H9 (cell line): Measurements from ENCODE around the gene SC5D. TPM values are rescaled to one million over a fixed set of nuclear protein-coding genes. Genes with fewer than 3 reads are reported as not detected.

Source experiments
- DNase-seq: peaks from one replicate; pipeline ENCODE4 v3.0.0-alpha.2; 2017
- H2AFZ ChIP-seq: one replicate; pipeline ENCODE4 v1.6.1; 2013; ENCODE audit warnings: mild to moderate bottlenecking, low read length, control low read depth, moderate library complexity
- H2AK5ac ChIP-seq: 2 replicates; pipeline ENCODE4 v1.6.1; 2013; ENCODE audit warnings: low read length, control low read depth, mixed read lengths; ENCODE audit not compliant: insufficient read length
- H2BK120ac ChIP-seq: one replicate; pipeline ENCODE4 v1.6.1; 2013; ENCODE audit warnings: low read depth, mild to moderate bottlenecking, low read length, control low read depth, inconsistent platforms; ENCODE audit not compliant: poor library complexity, severe bottlenecking
- H2BK12ac ChIP-seq: 2 replicates; pipeline ENCODE4 v1.6.1; 2013; ENCODE audit warnings: low read length, control low read depth, mixed read lengths, low read depth; ENCODE audit not compliant: insufficient read length
- H2BK15ac ChIP-seq: 2 replicates; pipeline ENCODE4 v1.6.1; 2013; ENCODE audit warnings: low read depth, low read length, control low read depth
- H2BK20ac ChIP-seq: one replicate; pipeline ENCODE4 v1.6.1; 2013; ENCODE audit warnings: low read depth, mild to moderate bottlenecking, low read length, control low read depth, inconsistent platforms; ENCODE audit not compliant: poor library complexity, severe bottlenecking
- H2BK5ac ChIP-seq: 2 replicates; pipeline ENCODE4 v1.6.1; 2013; ENCODE audit warnings: low read length, control low read depth, mixed read lengths; ENCODE audit not compliant: insufficient read length
- H3K14ac ChIP-seq: 2 replicates; pipeline ENCODE4 v1.6.1; 2013; ENCODE audit warnings: low read length, control low read depth; ENCODE audit not compliant: insufficient read depth
- H3K18ac ChIP-seq: 2 replicates; pipeline ENCODE4 v1.6.1; 2013; ENCODE audit warnings: low read depth, mild to moderate bottlenecking, mixed read lengths, low read length, control low read depth; ENCODE audit not compliant: insufficient read length
- H3K23ac ChIP-seq: 2 replicates; pipeline ENCODE4 v1.6.1; 2013; ENCODE audit warnings: low read length, control low read depth, mixed read lengths, low read depth; ENCODE audit not compliant: insufficient read length
- H3K23me2 ChIP-seq: 2 replicates; pipeline ENCODE4 v1.6.1; 2013; ENCODE audit warnings: low read depth, mild to moderate bottlenecking, mixed read lengths, low read length, control low read depth; ENCODE audit not compliant: insufficient read length, poor library complexity, severe bottlenecking
- H3K27ac ChIP-seq: 2 replicates; pipeline ENCODE4 v1.5.1; 2013; ENCODE audit warnings: low read length, control low read depth, mixed read lengths, low read depth; ENCODE audit not compliant: insufficient read length
- H3K27me3 ChIP-seq: 2 replicates; pipeline ENCODE4 v1.6.1; 2013; ENCODE audit warnings: low read length, control low read depth, inconsistent platforms; ENCODE audit not compliant: insufficient read depth
- H3K4ac ChIP-seq: 2 replicates; pipeline ENCODE4 v1.6.1; 2013; ENCODE audit warnings: low read depth, mild to moderate bottlenecking, control low read depth, inconsistent platforms, low read length, moderate library complexity
- H3K4me1 ChIP-seq: 2 replicates; pipeline ENCODE4 v1.6.1; 2013; ENCODE audit warnings: low read length, control low read depth, inconsistent platforms; ENCODE audit not compliant: insufficient read depth
- H3K4me2 ChIP-seq: 2 replicates; pipeline ENCODE4 v1.6.1; 2013; ENCODE audit warnings: low read length, control low read depth, mixed read lengths; ENCODE audit not compliant: insufficient read length, insufficient read depth
- H3K56ac ChIP-seq: 2 replicates; pipeline ENCODE4 v1.6.1; 2013; ENCODE audit warnings: low read depth, mild to moderate bottlenecking, mixed read lengths, low read length, control low read depth; ENCODE audit not compliant: insufficient read length
- H3K79me1 ChIP-seq: 2 replicates; pipeline ENCODE4 v1.6.1; 2013; ENCODE audit warnings: low read depth, mild to moderate bottlenecking, moderate library complexity, low read length, control low read depth, inconsistent platforms; ENCODE audit not compliant: insufficient read depth, poor library complexity, severe bottlenecking
- H3K79me2 ChIP-seq: 2 replicates; pipeline ENCODE4 v1.6.1; 2013; ENCODE audit warnings: low read length, control low read depth, inconsistent platforms; ENCODE audit not compliant: insufficient read depth
- H3K9ac ChIP-seq: 2 replicates; pipeline ENCODE4 v1.6.1; 2013; ENCODE audit warnings: low read length, control low read depth, mixed read lengths; ENCODE audit not compliant: insufficient read length; ENCODE audit errors: extremely low read depth
- H3K9me3 ChIP-seq: one replicate; pipeline ENCODE4 v1.6.1; 2013; ENCODE audit warnings: low read depth, low read length, inconsistent platforms; ENCODE audit not compliant: control insufficient read depth
- H3T11ph ChIP-seq: one replicate; pipeline ENCODE4 v1.6.1; 2013; ENCODE audit warnings: mild to moderate bottlenecking, low read length, control low read depth, inconsistent platforms
- H4K20me1 ChIP-seq: one replicate; pipeline ENCODE4 v1.6.1; 2013; ENCODE audit not compliant: control insufficient read depth, insufficient read length, insufficient read depth
- H4K5ac ChIP-seq: 2 replicates; pipeline ENCODE4 v1.6.1; 2013; ENCODE audit warnings: low read depth, mild to moderate bottlenecking, mixed read lengths, low read length, control low read depth; ENCODE audit not compliant: insufficient read length
- H4K8ac ChIP-seq: replicated peaks from 2 replicates; pipeline ENCODE4 v1.6.1; 2013; ENCODE audit warnings: low read length, control low read depth, mixed read lengths, low read depth; ENCODE audit not compliant: insufficient read length
- H4K91ac ChIP-seq: 2 replicates; pipeline ENCODE4 v1.6.1; 2013; ENCODE audit warnings: low read depth, mild to moderate bottlenecking, moderate library complexity, mixed read lengths, low read length, control low read depth; ENCODE audit not compliant: insufficient read length
- H3K27ac Mint-ChIP-seq, 3 experiments: 2 replicates in 2 of 3; 3 replicates in 1 of 3; pipeline ENCODE4 v1.8.0; 2020 to 2021; ENCODE audit warnings: mixed read lengths in 3 of 3, mild to moderate bottlenecking in 1 of 3, moderate library complexity in 1 of 3
- H3K27me3 Mint-ChIP-seq: 2 replicates; pipeline ENCODE4 v1.8.0; 2021; ENCODE audit warnings: low read depth, mild to moderate bottlenecking, moderate library complexity, mixed read lengths
- H3K36me3 Mint-ChIP-seq, 3 experiments: 2 replicates in 2 of 3; 3 replicates in 1 of 3; pipeline ENCODE4 v1.8.0; 2020 to 2021; ENCODE audit warnings: low read depth in 3 of 3, mixed read lengths in 3 of 3; ENCODE audit not compliant: insufficient read depth in 1 of 3
- H3K4me1 Mint-ChIP-seq, 2 experiments: 2 replicates each; pipeline ENCODE4 v1.8.0; 2020; ENCODE audit warnings: mixed read lengths in 2 of 2
- H3K4me3 Mint-ChIP-seq, 2 experiments: 2 replicates in 1 of 2; 3 replicates in 1 of 2; pipeline ENCODE4 v1.8.0; 2020 to 2021; ENCODE audit warnings: mild to moderate bottlenecking in 2 of 2, mixed read lengths in 2 of 2, moderate library complexity in 1 of 2
- H3K9me3 Mint-ChIP-seq, 2 experiments: 2 replicates in 1 of 2; 3 replicates in 1 of 2; pipeline ENCODE4 v1.8.0; 2020; ENCODE audit warnings: mild to moderate bottlenecking in 2 of 2, mixed read lengths in 2 of 2, moderate library complexity in 1 of 2
- CTCF ChIP-seq: fragments of 200-600 bp; sonication (generic); conservative IDR thresholded peaks from 3 replicates; pipeline ENCODE4 v1.8.0; 2021; ENCODE audit warnings: antibody characterized with exemption, mild to moderate bottlenecking
- WGBS: extraction: QIAGEN DNeasy Blood & Tissue Kit; methylation state at CpG from one replicate; pipeline ENCODE4 v1.1.7; 2013; ENCODE audit warnings: missing lambda C conversion rate, low lambda C conversion rate, mixed read lengths; ENCODE audit not compliant: insufficient read length; ENCODE audit errors: extremely low coverage; 5-methylcytosine and 5-hydroxymethylcytosine counted together
- total RNA-seq: library from RNA; stranded (reverse); gene quantifications from 2 replicates; pipeline ENCODE4 v1.2.1, GENCODE V29; 2021

SC5D gene
- total RNA-seq, 1 experiment from 2014 or later = 92.0 TPM

GRCh38 chr11:121248496-121248895, 44.1 kb upstream of the SC5D start:
- Histone ChIP-seq H2BK12ac (no peak overlapping the region), H3K56ac (no peak overlapping the region), H2AK5ac (no peak overlapping the region), H3K23me2 (no peaks in the 10 kb centered on the region), H3K18ac (no peak overlapping the region), H3K4ac (no peak overlapping the region), H3K9me3 (no peaks in the 10 kb centered on the region), H2BK120ac (no peak overlapping the region), H3K4me2 (no peak overlapping the region), H2BK5ac (no peak overlapping the region), H2BK15ac (no peak overlapping the region), H4K20me1 (no peaks in the 10 kb centered on the region), H3K79me1 (no peaks in the 10 kb centered on the region), H4K5ac (no peak overlapping the region), H2BK20ac (no peak overlapping the region), H3T11ph (no peak overlapping the region), H3K4me1 (no peaks in the 10 kb centered on the region), H3K14ac (no peak overlapping the region), H3K79me2 (no peaks in the 10 kb centered on the region), H4K8ac (no peak overlapping the region), H3K9ac (no peak overlapping the region), H3K27me3 (no peaks in the 10 kb centered on the region), H2AFZ (no peak overlapping the region), H3K23ac (no peak overlapping the region), H3K27ac (no peak overlapping the region), H4K91ac (no peak overlapping the region)
- no peaks in the 10 kb centered on the region for H3K27me3 Mint-ChIP-seq
- H3K27ac Mint-ChIP-seq = peak overlapping the region in 1 of 3 experiments; percentile 52; a peak in 2 of 7 replicates
- H3K4me3 Mint-ChIP-seq = no peak overlapping the region
- DNase-seq = no peak
- TF ChIP-seq CTCF = no peak
- no CpG with 5 or more reads among the region's 4 CpGs for WGBS
- peaks cover 3 to 7% of the 10 kb centered on the region in 2 experiments; a peak in 4 of 5 replicates for H3K9me3 Mint-ChIP-seq
- H3K4me1 Mint-ChIP-seq = peaks cover 35% of the 10 kb centered on the region in 2 experiments
- peaks cover 0 to 4% (median 0%) of the 10 kb centered on the region in 3 experiments; a peak in 1 of 7 replicates for H3K36me3 Mint-ChIP-seq
